Activated CD4-positive, alpha-beta T cell treated with anti-CD3 and anti-CD28 coated beads, Interleukin-2, amount 50 U/mL, for 24 hours (primary cell): ENCODE results near the gene WNT7B.

ENCODE experiments used
- DNase-seq, 2 donors: peaks; one replicate each; pipeline ENCODE4 v3.0.0-alpha.2; 2020; ENCODE audit warnings: low read depth in 1 of 2, low spot score in 1 of 2

WNT7B gene

GRCh38 chr22:45960477-45961386 is 16.2 kb downstream of the WNT7B start:
- no peak for DNase-seq

GRCh38 chr22:45959719-45960476 is 17.1 kb downstream of the WNT7B start:
- no peak for DNase-seq

GRCh38 chr22:45958971-45959370 is 18.0 kb downstream of the WNT7B start:
- DNase-seq, result no peak

GRCh38 chr22:45957826-45958225 is 19.1 kb downstream of the WNT7B start:
- no peak for DNase-seq

- no peak for DNase-seq
These were observed 23.8 kb downstream of the WNT7B start for GRCh38 chr22:45953178-45953577.

- DNase-seq, result no peak
These were observed 24.4 kb downstream of the WNT7B start for GRCh38 chr22:45952553-45952952.

- no peak for DNase-seq
These were observed 24.8 kb downstream of the WNT7B start for GRCh38 chr22:45952151-45952550.

- no peak for DNase-seq
These were observed 27.1 kb downstream of the WNT7B start for GRCh38 chr22:45949891-45950290.

- DNase-seq, result no peak
These were observed 27.6 kb downstream of the WNT7B start for GRCh38 chr22:45949258-45949870.

GRCh38 chr22:45948081-45948648 is 28.8 kb downstream of the WNT7B start:
- DNase-seq, result no peak

- no peak for DNase-seq
These were observed 30.0 kb downstream of the WNT7B start for GRCh38 chr22:45946805-45947600.

- DNase-seq, result no peak
These were observed 31.3 kb downstream of the WNT7B start for GRCh38 chr22:45945621-45946106.

GRCh38 chr22:45942787-45943493 is 34.0 kb downstream of the WNT7B start:
- DNase-seq, result no peak

- no peak for DNase-seq
These were observed 34.6 kb downstream of the WNT7B start for GRCh38 chr22:45942344-45942743.

- no peak for DNase-seq
These were observed 38.0 kb downstream of the WNT7B start for GRCh38 chr22:45938913-45939312.

GRCh38 chr22:45937960-45938359 is 39.0 kb downstream of the WNT7B start:
- DNase-seq, result no peak

- no peak for DNase-seq
These were observed 41.4 kb downstream of the WNT7B start for GRCh38 chr22:45935573-45935972.

- no peak for DNase-seq
These were observed 42.2 kb downstream of the WNT7B start for GRCh38 chr22:45934659-45935341.

GRCh38 chr22:45934168-45934564 is 42.8 kb downstream of the WNT7B start:
- DNase-seq, result no peak
